SK-N-SH treated with all-trans-retinoic acid at 6 μM for 48 hours (cell line): Measurements from ENCODE around the gene SH3TC1.

Experiments used
- ATAC-seq: fragments of 200-7000 bp; cut with Tn5 transposase; 3 replicates; pipeline ENCODE4 v1.9.1; 2020; ENCODE audit warnings: mild to moderate bottlenecking, moderate library complexity
- ARNTL ChIP-seq: fragments of 450-650 bp; formaldehyde crosslinking; IDR thresholded peaks from 2 replicates; pipeline ENCODE4 v1.5.0; 2020; ENCODE audit warnings: low read depth, mild to moderate bottlenecking, moderate library complexity, borderline replicate concordance
- BACH2 ChIP-seq: fragments of 250-450 bp; sonication (Bioruptor Pico); IDR thresholded peaks from 2 replicates; pipeline ENCODE4 v1.9.0; 2021; ENCODE audit warnings: mild to moderate bottlenecking, borderline replicate concordance
- CREB5 ChIP-seq: fragments of 250-450 bp; sonication (Bioruptor Pico); IDR thresholded peaks from 2 replicates; pipeline ENCODE4 v1.5.1; 2020; ENCODE audit warnings: low read depth, mild to moderate bottlenecking, moderate library complexity
- CSDC2 ChIP-seq: fragments of 250-450 bp; sonication (Bioruptor Pico); IDR thresholded peaks from 2 replicates; pipeline ENCODE4 v1.5.0; 2020; ENCODE audit warnings: mild to moderate bottlenecking, moderate library complexity
- CSRNP3 ChIP-seq: fragments of 250-450 bp; sonication (Bioruptor Pico); IDR thresholded peaks from 2 replicates; pipeline ENCODE4 v1.5.1; 2021; ENCODE audit warnings: mild to moderate bottlenecking, moderate library complexity
- ESRRG ChIP-seq: fragments of 250-450 bp; sonication (Bioruptor Pico); IDR thresholded peaks from 2 replicates; pipeline ENCODE4 v1.6.1; 2021; ENCODE audit warnings: mild to moderate bottlenecking
- ISL1 ChIP-seq: fragments of 250-450 bp; sonication (Bioruptor Pico); IDR thresholded peaks from 2 replicates; pipeline ENCODE4 v2.1.2; 2022; ENCODE audit warnings: mild to moderate bottlenecking, moderate library complexity
- OSR1 ChIP-seq: fragments of 250-450 bp; sonication (Bioruptor Pico); IDR thresholded peaks from 2 replicates; pipeline ENCODE4 v1.8.0; 2022; ENCODE audit warnings: moderate library complexity, mild to moderate bottlenecking, inconsistent platforms
- PATZ1 ChIP-seq: fragments of 250-450 bp; sonication (Bioruptor Pico); IDR thresholded peaks from 2 replicates; pipeline ENCODE4 v1.8.0; 2020; ENCODE audit warnings: mild to moderate bottlenecking, moderate library complexity, borderline replicate concordance
- POU6F1 ChIP-seq: fragments of 250-450 bp; sonication (Bioruptor Pico); IDR thresholded peaks from 2 replicates; pipeline ENCODE4 v1.8.0; 2021; ENCODE audit warnings: low read depth, mild to moderate bottlenecking, moderate library complexity, borderline replicate concordance
- PPARA ChIP-seq: fragments of 250-450 bp; sonication (Bioruptor Pico); IDR thresholded peaks from 2 replicates; pipeline ENCODE4 v1.5.0; 2020; ENCODE audit warnings: mild to moderate bottlenecking, borderline replicate concordance
- RARB ChIP-seq: fragments of 250-450 bp; sonication (Bioruptor Pico); IDR thresholded peaks from 2 replicates; pipeline ENCODE4 v1.8.0; 2021; ENCODE audit warnings: mild to moderate bottlenecking, moderate library complexity
- SNAI2 ChIP-seq: fragments of 250-450 bp; sonication (Bioruptor Pico); IDR thresholded peaks from 2 replicates; pipeline ENCODE4 v1.5.0; 2020; ENCODE audit warnings: mild to moderate bottlenecking, moderate library complexity
- TCF4 ChIP-seq: fragments of 250-450 bp; sonication (Bioruptor Pico); IDR thresholded peaks from 2 replicates; pipeline ENCODE4 v1.8.0; 2021; ENCODE audit warnings: mild to moderate bottlenecking, moderate library complexity, borderline replicate concordance
- TOX ChIP-seq: fragments of 250-450 bp; sonication (Bioruptor Pico); IDR thresholded peaks from 2 replicates; pipeline ENCODE4 v1.8.0; 2021; ENCODE audit warnings: mild to moderate bottlenecking, moderate library complexity, borderline replicate concordance
- TSHZ2 ChIP-seq: fragments of 250-450 bp; sonication (Bioruptor Pico); IDR thresholded peaks from 2 replicates; pipeline ENCODE4 v1.5.0; 2020; ENCODE audit warnings: mild to moderate bottlenecking, moderate library complexity
- ZC3H10 ChIP-seq: fragments of 250-450 bp; sonication (Bioruptor Pico); IDR thresholded peaks from 2 replicates; pipeline ENCODE4 v1.5.1; 2021; ENCODE audit warnings: mild to moderate bottlenecking, moderate library complexity
- ZFP30 ChIP-seq: fragments of 450-650 bp; formaldehyde crosslinking; IDR thresholded peaks from 2 replicates; pipeline ENCODE4 v1.5.0; 2022; ENCODE audit warnings: mild to moderate bottlenecking, moderate library complexity
- ZNF565 ChIP-seq: fragments of 450-650 bp; formaldehyde crosslinking; conservative IDR thresholded peaks from 2 replicates; pipeline ENCODE4 v1.5.0; 2020; ENCODE audit warnings: low read depth, mild to moderate bottlenecking, moderate library complexity
- ZNF8 ChIP-seq: fragments of 450-650 bp; formaldehyde crosslinking; IDR thresholded peaks from 2 replicates; pipeline ENCODE4 v1.5.0; 2020; ENCODE audit warnings: mild to moderate bottlenecking, moderate library complexity

The SH3TC1 gene

GRCh38 chr4:8266508-8266907, 67.4 kb downstream of the SH3TC1 start:
- no peak for ATAC-seq
- TF ChIP-seq TSHZ2 = no peak
- TF ChIP-seq ZFP30 = no peak
- TF ChIP-seq CSRNP3 (CRISPR knock-in tag) = no peak
- no peak for TF ChIP-seq TCF4
- TF ChIP-seq BACH2 (CRISPR knock-in tag) = no peak
- TF ChIP-seq POU6F1 (CRISPR knock-in tag) = no peak
- no peak for TF ChIP-seq SNAI2 (CRISPR knock-in tag)
- no peak for TF ChIP-seq TOX
- no peak for TF ChIP-seq PATZ1 (CRISPR knock-in tag)
- no peak for TF ChIP-seq ZNF565
- TF ChIP-seq CREB5 (CRISPR knock-in tag) = no peak
- TF ChIP-seq ZC3H10 = no peak

GRCh38 chr4:8267077-8267476, 68.0 kb downstream of the SH3TC1 start:
- TF ChIP-seq PPARA (CRISPR knock-in tag) = no peak
- no peak for TF ChIP-seq POU6F1 (CRISPR knock-in tag)
- TF ChIP-seq ZC3H10 = no peak
- TF ChIP-seq BACH2 (CRISPR knock-in tag) = no peak
- TF ChIP-seq ESRRG = no peak
- no peak for TF ChIP-seq TOX
- TF ChIP-seq ARNTL (CRISPR knock-in tag) = no peak
- TF ChIP-seq CREB5 (CRISPR knock-in tag) = no peak
- TF ChIP-seq OSR1 (CRISPR knock-in tag) = no peak
- no peak for TF ChIP-seq ZNF8 (CRISPR knock-in tag)
- TF ChIP-seq ZFP30 = no peak
- TF ChIP-seq PATZ1 (CRISPR knock-in tag) = no peak
- no peak for TF ChIP-seq ISL1 (CRISPR knock-in tag)
- no peak for TF ChIP-seq CSDC2 (CRISPR knock-in tag)
- TF ChIP-seq TSHZ2 = no peak
- no peak for TF ChIP-seq RARB (CRISPR knock-in tag)
- ATAC-seq = peak; percentile 79
